OCI-LY3 (cell line): ENCODE data around the gene CROCC2.

Source experiments
- H2AFZ ChIP-seq: fragments of 200-600, 300-600 bp; shearing (Covaris generic); 2 replicates; pipeline ENCODE4 v1.6.0; 2014; ENCODE audit warnings: antibody characterized with exemption, low read depth, low read length
- H3K27ac ChIP-seq: fragments of 200-600, 300-600 bp; sonication (generic); 2 replicates; pipeline ENCODE4 v1.5.1; 2014; ENCODE audit warnings: mild to moderate bottlenecking, low read length, moderate library complexity, mixed read lengths
- H3K27me3 ChIP-seq: fragments of 200-600, 300-600 bp; sonication (generic); 2 replicates; pipeline ENCODE4 v1.6.1; 2014; ENCODE audit warnings: low read depth, low read length, mixed read lengths
- H3K36me3 ChIP-seq: fragments of 200-600, 300-600 bp; sonication (generic); replicated peaks from 2 replicates; pipeline ENCODE3; 2014; ENCODE audit warnings: low read depth, low read length, mixed read lengths
- H3K4me1 ChIP-seq: fragments of 300-600, 200-600 bp; sonication (generic); 2 replicates; pipeline ENCODE4 v1.6.1; 2014; ENCODE audit warnings: low read length, mixed read lengths
- H3K4me2 ChIP-seq: fragments of 200-600, 300-600 bp; sonication (generic); 2 replicates; pipeline ENCODE4 v1.6.1; 2014; ENCODE audit warnings: low read length, mixed read lengths
- H3K4me3 ChIP-seq: fragments of 300-600, 200-600 bp; sonication (generic); 2 replicates; pipeline ENCODE4 v1.5.1; 2014; ENCODE audit warnings: antibody characterized with exemption, mild to moderate bottlenecking, low read length, moderate library complexity
- H3K79me2 ChIP-seq: fragments of 300-600, 200-600 bp; shearing (Covaris generic); 2 replicates; pipeline ENCODE4 v1.6.1; 2014; ENCODE audit warnings: mild to moderate bottlenecking, low read length, mixed read lengths
- H3K9ac ChIP-seq: fragments of 300-600, 200-600 bp; shearing (Covaris generic); 2 replicates; pipeline ENCODE4 v1.6.0; 2014; ENCODE audit warnings: mild to moderate bottlenecking, low read length, moderate library complexity
- H3K9me3 ChIP-seq: fragments of 200-600, 300-600 bp; shearing (Covaris generic); 2 replicates; pipeline ENCODE4 v1.6.1; 2014; ENCODE audit warnings: low read length, mixed read lengths; ENCODE audit not compliant: insufficient read depth
- H4K20me1 ChIP-seq: fragments of 200-600, 300-600 bp; sonication (generic); 2 replicates; pipeline ENCODE4 v1.6.1; 2016; ENCODE audit warnings: low read length, mixed read lengths; ENCODE audit not compliant: insufficient read depth
- EZH2phosphoT487 ChIP-seq: fragments of 200-600 bp; shearing (Covaris generic); IDR thresholded peaks from 2 replicates; pipeline ENCODE4 v1.6.1; 2018; ENCODE audit warnings: antibody characterized with exemption, mixed run types, low read depth
- TF ChIP-seq, protein P1 (sequence below): fragments of 200-600, 300-600 bp; sonication (generic); IDR thresholded peaks from 2 replicates; pipeline ENCODE4 v1.5.1; 2014; ENCODE audit warnings: antibody characterized with exemption, low read length, low read depth

CROCC2 gene

DNA sequence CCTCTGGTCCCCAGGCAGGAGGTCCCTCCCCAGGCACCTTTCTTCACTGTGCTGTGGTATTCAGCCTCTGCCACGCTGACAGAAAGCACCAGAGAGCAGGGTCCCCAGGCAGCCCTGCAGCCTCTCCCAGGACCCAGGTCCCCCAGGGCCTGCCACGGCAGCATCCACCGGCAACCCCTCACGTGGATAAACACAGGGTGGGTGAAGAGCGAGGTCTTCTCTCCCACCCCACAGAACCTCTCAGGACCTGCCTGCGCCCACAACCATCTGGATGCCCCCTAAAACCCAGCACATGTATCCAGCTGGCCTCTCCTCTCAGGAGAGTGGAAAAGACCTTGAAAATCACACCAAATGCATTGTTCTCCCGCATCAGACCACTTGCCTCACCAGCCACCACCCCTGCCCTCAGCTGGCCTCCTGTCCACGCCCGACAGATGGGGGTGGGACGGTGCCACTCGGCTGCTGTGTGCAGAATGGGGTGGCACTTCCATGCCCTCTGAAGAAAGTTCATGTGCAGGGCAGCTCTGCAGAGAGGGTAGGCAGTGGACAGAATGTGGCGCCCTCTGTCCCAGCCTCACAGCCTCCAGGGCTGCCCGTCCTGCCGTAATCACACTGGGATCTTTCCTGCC lies 4.0 kb upstream of the CROCC2 start:
- Histone ChIP-seq H3K79me2 (no peaks in the 10 kb centered on the region), H2AFZ (no peak overlapping the region), H3K27ac (no peak overlapping the region), H3K4me1 (no peaks in the 10 kb centered on the region), H3K9ac (no peak overlapping the region), H3K4me3 (no peak overlapping the region), H3K4me2 (no peak overlapping the region), H3K36me3 (no peaks in the 10 kb centered on the region), H3K9me3 (no peaks in the 10 kb centered on the region), H4K20me1 (no peaks in the 10 kb centered on the region), H3K27me3 (no peaks in the 10 kb centered on the region)
- TF ChIP-seq EZH2phosphoT487 = no peak
- TF ChIP-seq, protein P1, sequence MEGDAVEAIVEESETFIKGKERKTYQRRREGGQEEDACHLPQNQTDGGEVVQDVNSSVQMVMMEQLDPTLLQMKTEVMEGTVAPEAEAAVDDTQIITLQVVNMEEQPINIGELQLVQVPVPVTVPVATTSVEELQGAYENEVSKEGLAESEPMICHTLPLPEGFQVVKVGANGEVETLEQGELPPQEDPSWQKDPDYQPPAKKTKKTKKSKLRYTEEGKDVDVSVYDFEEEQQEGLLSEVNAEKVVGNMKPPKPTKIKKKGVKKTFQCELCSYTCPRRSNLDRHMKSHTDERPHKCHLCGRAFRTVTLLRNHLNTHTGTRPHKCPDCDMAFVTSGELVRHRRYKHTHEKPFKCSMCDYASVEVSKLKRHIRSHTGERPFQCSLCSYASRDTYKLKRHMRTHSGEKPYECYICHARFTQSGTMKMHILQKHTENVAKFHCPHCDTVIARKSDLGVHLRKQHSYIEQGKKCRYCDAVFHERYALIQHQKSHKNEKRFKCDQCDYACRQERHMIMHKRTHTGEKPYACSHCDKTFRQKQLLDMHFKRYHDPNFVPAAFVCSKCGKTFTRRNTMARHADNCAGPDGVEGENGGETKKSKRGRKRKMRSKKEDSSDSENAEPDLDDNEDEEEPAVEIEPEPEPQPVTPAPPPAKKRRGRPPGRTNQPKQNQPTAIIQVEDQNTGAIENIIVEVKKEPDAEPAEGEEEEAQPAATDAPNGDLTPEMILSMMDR = no peak

- no peaks in the 10 kb centered on the region for H3K9me3 ChIP-seq
- H3K27me3 ChIP-seq = no peaks in the 10 kb centered on the region
- no peak overlapping the region for H2AFZ ChIP-seq
- H4K20me1 ChIP-seq = no peaks in the 10 kb centered on the region
- no peak overlapping the region for H3K4me2 ChIP-seq
- TF ChIP-seq, protein P1 = no peak
- no peak for TF ChIP-seq EZH2phosphoT487
- no peak overlapping the region for H3K4me3 ChIP-seq
- H3K79me2 ChIP-seq = no peaks in the 10 kb centered on the region
- no peaks in the 10 kb centered on the region for H3K36me3 ChIP-seq
- H3K9ac ChIP-seq = no peak overlapping the region
- no peak overlapping the region for H3K27ac ChIP-seq
- H3K4me1 ChIP-seq = no peaks in the 10 kb centered on the region
Observed at GRCh38 chr2:240902615-240903041, 3.5 kb upstream of the CROCC2 start.

DNA sequence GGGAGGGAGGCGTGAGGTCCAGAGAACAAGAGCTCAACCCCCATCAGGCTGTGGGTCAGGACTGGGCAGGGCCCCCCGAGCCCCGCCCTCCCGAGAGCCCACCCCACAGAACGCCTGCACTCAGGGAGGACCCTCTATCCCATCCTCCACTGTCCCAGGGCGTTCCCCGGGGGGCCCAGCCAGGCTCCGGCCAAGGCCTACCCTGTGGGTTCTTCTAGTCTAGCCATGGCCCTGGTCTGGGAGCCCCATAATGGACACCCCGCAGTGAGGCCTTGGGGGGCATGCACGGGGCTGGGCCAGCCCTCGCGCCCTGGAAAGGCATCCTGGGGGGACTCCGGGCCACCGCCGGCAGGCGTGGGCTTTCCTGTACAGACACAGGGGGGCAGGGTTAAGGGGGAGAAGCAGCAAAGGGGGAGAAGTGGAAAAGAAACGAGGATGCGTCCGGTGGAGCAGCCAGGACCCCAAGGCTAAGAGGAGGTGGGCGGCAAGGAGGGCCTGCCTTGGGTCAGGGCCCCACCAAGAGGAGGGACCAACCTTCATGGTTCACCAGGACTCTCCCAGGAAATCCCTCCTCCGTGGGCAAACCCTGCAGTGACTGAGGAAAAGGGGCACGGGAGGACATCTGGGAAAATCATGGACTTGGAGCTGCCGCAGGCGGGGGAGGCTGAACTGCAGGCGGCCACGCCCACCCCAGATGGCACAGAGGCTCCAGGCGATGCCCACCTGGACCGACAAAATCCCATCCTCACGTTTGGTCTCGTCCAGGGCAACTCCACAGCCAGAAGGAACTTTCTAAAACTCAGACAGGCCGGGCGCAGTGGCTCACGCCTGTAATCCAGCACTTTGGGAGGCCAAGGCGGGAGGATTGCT lies 2.7 kb upstream of the CROCC2 start:
- no peaks in the 10 kb centered on the region for H3K79me2 ChIP-seq
- H3K4me3 ChIP-seq = no peak overlapping the region
- H3K27me3 ChIP-seq = no peaks in the 10 kb centered on the region
- no peak overlapping the region for H2AFZ ChIP-seq
- H3K9me3 ChIP-seq = no peaks in the 10 kb centered on the region
- H3K9ac ChIP-seq = no peak overlapping the region
- no peaks in the 10 kb centered on the region for H4K20me1 ChIP-seq
- H3K36me3 ChIP-seq = no peaks in the 10 kb centered on the region
- H3K4me1 ChIP-seq = no peaks in the 10 kb centered on the region
- H3K4me2 ChIP-seq = no peak overlapping the region
- TF ChIP-seq EZH2phosphoT487 = no peak
- TF ChIP-seq, protein P1 = no peak
- no peak overlapping the region for H3K27ac ChIP-seq
